GM12872 (cell line): ENCODE results near the gene CBARP.

Experiments
- CTCF ChIP-seq: IDR thresholded peaks from 3 replicates; pipeline ENCODE4 v1.5.1; 2011; ENCODE audit warnings: low read depth, mild to moderate bottlenecking, low read length, moderate library complexity; ENCODE audit not compliant: insufficient read depth

CBARP gene

GRCh38 chr19:1234955-1235380 lies 2.8 kb downstream of the CBARP start:
- TF ChIP-seq CTCF: no peak

- TF ChIP-seq CTCF: no peak
Measured at GRCh38 chr19:1234051-1234954, 3.5 kb downstream of the CBARP start.

GRCh38 chr19:1233115-1233667 lies 4.6 kb downstream of the CBARP start:
- no peak for TF ChIP-seq CTCF

GRCh38 chr19:1232652-1233072 lies 5.1 kb downstream of the CBARP start:
- no peak for TF ChIP-seq CTCF

- no peak for TF ChIP-seq CTCF
Measured at GRCh38 chr19:1231729-1232637, 5.8 kb downstream of the CBARP start.

GRCh38 chr19:1230783-1231489 lies 6.9 kb downstream of the CBARP start:
- peak; percentile 15; the same call in 1 of the 3 replicates for TF ChIP-seq CTCF
